Fibroblast of the aortic adventitia (primary cell): ENCODE measurements around the gene EID2. TPM values are rescaled to one million over a fixed set of nuclear protein-coding genes. Genes with fewer than 3 reads are reported as not detected.

ENCODE experiments used
- DNase-seq: peaks from one replicate; pipeline ENCODE4 v3.0.0-alpha.2; 2010; ENCODE audit warnings: low read depth
- H3K4me3 ChIP-seq: 2 replicates; pipeline ENCODE4 v1.5.1; 2011; ENCODE audit warnings: low read depth, mild to moderate bottlenecking, control low read depth, low read length, moderate library complexity
- CTCF ChIP-seq: IDR thresholded peaks from 2 replicates; pipeline ENCODE4 v1.5.1; 2011; ENCODE audit warnings: mild to moderate bottlenecking, low read length, control low read depth, inconsistent platforms; ENCODE audit not compliant: insufficient read depth
- total RNA-seq: library from RNA; depleted of rRNA; stranded (reverse); fragments of >200 nt; gene quantifications from 2 replicates; pipeline ENCODE4 v1.2.3, GENCODE V29; 2012; ENCODE audit warnings: low replicate concordance

EID2 gene
- total RNA-seq, 1 donor = 5.7 TPM

GRCh38 chr19:39566064-39566463 is 26.1 kb upstream of the EID2 start:
- DNase-seq = peak; percentile 3
- H3K4me3 ChIP-seq = no peak overlapping the region
- no peak for TF ChIP-seq CTCF

- no peak overlapping the region for H3K4me3 ChIP-seq
- DNase-seq = peak; percentile 69
- TF ChIP-seq CTCF = no peak
These were observed 23.4 kb upstream of the EID2 start for GRCh38 chr19:39563408-39563807.

GRCh38 chr19:39558624-39559117 is 18.7 kb upstream of the EID2 start:
- no peak for TF ChIP-seq CTCF
- H3K4me3 ChIP-seq = no peak overlapping the region
- DNase-seq = no peak

- H3K4me3 ChIP-seq = peak overlapping the region; percentile 48
- peak; percentile 8 for DNase-seq
- TF ChIP-seq CTCF = no peak
These were observed 18.1 kb upstream of the EID2 start for GRCh38 chr19:39557811-39558623.

GRCh38 chr19:39555883-39556282 is 15.9 kb upstream of the EID2 start:
- no peak for DNase-seq
- no peak for TF ChIP-seq CTCF
- no peak overlapping the region for H3K4me3 ChIP-seq

GRCh38 chr19:39554701-39555311 is 14.8 kb upstream of the EID2 start:
- DNase-seq = no peak
- H3K4me3 ChIP-seq = no peak overlapping the region
- no peak for TF ChIP-seq CTCF
